ENCODE data around the gene DRAXIN. TPM values are rescaled to one million over a fixed set of nuclear protein-coding genes. Genes with fewer than 3 reads are reported as not detected.

Gene DRAXIN
- total RNA-seq, 1 experiment from 2014 or later, result 0.05 TPM

- TF ChIP-seq CTCF (IDR thresholded peaks at IDR 0.05; ENCODE audit: insufficient read depth in 1 of 2, low read depth in 1 of 2, low read length in 1 of 2, severe bottlenecking in 1 of 2, unreplicated experiment in 1 of 2), result no peak
- POLR2A ChIA-PET, result no interaction called here
- Histone ChIP-seq H3K4me3 (ENCODE audit: low read depth, low read length) (no peak overlapping the region), H3K4me1 (peaks cover 6% of the 10 kb centered on the region), H3K36me3 (ENCODE audit: control insufficient read depth, insufficient read depth, low read length) (no peaks in the 10 kb centered on the region), H3K9me3 (peaks cover 2% of the 10 kb centered on the region), H3K27me3 (replicated peaks; ENCODE audit: control insufficient read depth, insufficient read depth, low read length) (no peaks in the 10 kb centered on the region)
- intact Hi-C loops (cut with micrococcal nuclease; ENCODE audit: unreplicated experiment), result no loop called here
- H3K4me1 Mint-ChIP-seq (ENCODE audit: low read depth, unreplicated experiment), result no peaks in the 10 kb centered on the region
- CTCF ChIA-PET, result no interaction called here
- H3K27ac Mint-ChIP-seq (ENCODE audit: unreplicated experiment), result no peak overlapping the region
- no peak overlapping the region for H3K4me3 Mint-ChIP-seq (ENCODE audit: unreplicated experiment)
- BruUV-seq (replicated peaks), result no TSS peak
- peaks cover 16% of the 10 kb centered on the region for H3K36me3 Mint-ChIP-seq (ENCODE audit: insufficient read depth, unreplicated experiment)
- H3K27me3 Mint-ChIP-seq (ENCODE audit: insufficient read depth, unreplicated experiment), result peaks cover 3% of the 10 kb centered on the region
- peaks cover 8% of the 10 kb centered on the region for H3K9me3 Mint-ChIP-seq (ENCODE audit: unreplicated experiment)
- no peak for DNase-seq
These were observed 65.5 kb downstream of the DRAXIN start for GRCh38 chr1:11757047-11757446.

GRCh38 chr1:11759791-11760190 lies 68.3 kb downstream of the DRAXIN start:
- no peak for TF ChIP-seq CTCF (IDR thresholded peaks at IDR 0.05; ENCODE audit: insufficient read depth in 1 of 2, low read depth in 1 of 2, low read length in 1 of 2, severe bottlenecking in 1 of 2, unreplicated experiment in 1 of 2)
- BruUV-seq (replicated peaks), result no TSS peak
- H3K4me3 ChIP-seq (ENCODE audit: low read depth, low read length), result no peak overlapping the region
- ChIA-PET POLR2A (no interaction called here), CTCF (no interaction called here)
- Mint-ChIP-seq H3K27ac (ENCODE audit: unreplicated experiment) (no peak overlapping the region), H3K4me1 (ENCODE audit: low read depth, unreplicated experiment) (peaks cover 6% of the 10 kb centered on the region), H3K4me3 (ENCODE audit: unreplicated experiment) (no peak overlapping the region), H3K9me3 (ENCODE audit: unreplicated experiment) (peaks cover 8% of the 10 kb centered on the region), H3K27me3 (ENCODE audit: insufficient read depth, unreplicated experiment) (peaks cover 3% of the 10 kb centered on the region), H3K36me3 (ENCODE audit: insufficient read depth, unreplicated experiment) (peaks cover 5% of the 10 kb centered on the region)
- no peak for DNase-seq
- intact Hi-C loops (cut with micrococcal nuclease; ENCODE audit: unreplicated experiment), result no loop called here
- H3K27me3 ChIP-seq (replicated peaks; ENCODE audit: control insufficient read depth, insufficient read depth, low read length), result no peaks in the 10 kb centered on the region
- H3K9me3 ChIP-seq, result peaks cover 2% of the 10 kb centered on the region
- H3K36me3 ChIP-seq (ENCODE audit: control insufficient read depth, insufficient read depth, low read length), result no peaks in the 10 kb centered on the region
- peaks cover 6% of the 10 kb centered on the region for H3K4me1 ChIP-seq

- intact Hi-C loops (cut with micrococcal nuclease; ENCODE audit: unreplicated experiment), result no loop called here
- Mint-ChIP-seq H3K4me3 (ENCODE audit: unreplicated experiment) (no peak overlapping the region), H3K4me1 (ENCODE audit: low read depth, unreplicated experiment) (peaks cover 6% of the 10 kb centered on the region), H3K27ac (ENCODE audit: unreplicated experiment) (no peak overlapping the region), H3K9me3 (ENCODE audit: unreplicated experiment) (peaks cover 8% of the 10 kb centered on the region), H3K36me3 (ENCODE audit: insufficient read depth, unreplicated experiment) (no peaks in the 10 kb centered on the region), H3K27me3 (ENCODE audit: insufficient read depth, unreplicated experiment) (no peaks in the 10 kb centered on the region)
- ChIA-PET CTCF (no interaction called here), POLR2A (interaction anchor here (0.7 kb wide), 1 partner anchor 72 kb away, joined by 3 read pairs; no protein-coding TSS in a partner anchor)
- H3K9me3 ChIP-seq, result peaks cover 2% of the 10 kb centered on the region
- BruUV-seq (replicated peaks), result no TSS peak
- no peaks in the 10 kb centered on the region for H3K27me3 ChIP-seq (replicated peaks; ENCODE audit: control insufficient read depth, insufficient read depth, low read length)
- no peak for DNase-seq
- H3K4me3 ChIP-seq (ENCODE audit: low read depth, low read length), result no peak overlapping the region
- no peak for TF ChIP-seq CTCF (IDR thresholded peaks at IDR 0.05; ENCODE audit: insufficient read depth in 1 of 2, low read depth in 1 of 2, low read length in 1 of 2, severe bottlenecking in 1 of 2, unreplicated experiment in 1 of 2)
- no peaks in the 10 kb centered on the region for H3K36me3 ChIP-seq (ENCODE audit: control insufficient read depth, insufficient read depth, low read length)
- H3K4me1 ChIP-seq, result peaks cover 6% of the 10 kb centered on the region
These were observed 69.8 kb downstream of the DRAXIN start for GRCh38 chr1:11761285-11761684.
